ENCODE data around the gene RHOA. TPM values are rescaled to one million over a fixed set of nuclear protein-coding genes. Genes with fewer than 3 reads are reported as not detected.
A peak's percentile ranks its signal among the peaks of the same experiment; 100 is the strongest.

Gene RHOA
- total and polyA plus RNA-seq, 2 of the 13 experiments (the other 11 are each of a cell fraction or from before 2014, with no cell fraction given): 131 to 177 TPM

DNA sequence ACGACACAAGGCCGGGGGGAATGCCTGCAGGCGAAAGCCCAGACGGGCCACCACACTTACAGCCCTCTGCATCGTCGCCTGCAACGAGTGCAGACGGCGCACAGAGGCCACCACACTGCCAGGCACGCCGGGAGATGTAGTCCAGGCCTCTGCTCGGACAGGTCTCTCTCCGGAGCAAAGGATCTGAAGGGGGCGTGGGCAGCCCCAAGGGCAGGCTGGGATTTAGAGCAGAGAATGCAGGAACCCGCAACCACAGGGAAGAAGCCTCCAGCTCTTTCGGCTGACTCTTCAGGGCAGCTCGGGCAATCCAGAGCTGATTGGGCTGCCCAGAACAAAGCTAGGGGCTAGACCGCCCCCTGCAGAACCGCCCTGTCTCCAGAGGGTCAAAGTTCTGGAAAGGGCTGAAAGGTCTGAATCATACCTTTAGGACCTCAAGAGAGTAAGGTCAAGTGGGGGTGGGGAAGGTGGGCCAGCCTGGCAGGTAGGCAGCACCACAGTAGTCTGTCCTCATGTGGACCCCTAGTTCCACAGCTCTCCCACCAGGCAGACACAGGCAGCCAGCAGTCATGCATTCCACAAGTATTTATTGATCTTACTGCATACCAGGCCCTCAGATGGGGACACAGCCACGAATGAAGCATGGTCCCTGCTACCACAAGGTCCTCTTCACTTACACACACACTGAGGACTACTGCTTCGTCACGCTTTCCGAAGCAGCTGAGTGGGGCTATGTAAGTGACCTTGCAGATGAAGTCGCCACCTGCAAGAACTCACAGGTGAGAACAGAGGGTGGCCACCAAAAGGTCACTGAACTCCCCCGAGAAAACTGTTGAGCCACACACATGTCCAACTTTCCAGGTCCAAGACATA, 10.8 kb upstream of the RHOA start, which contains the start of gene AMT (continued):
- TF ChIP-seq, protein P1, sequence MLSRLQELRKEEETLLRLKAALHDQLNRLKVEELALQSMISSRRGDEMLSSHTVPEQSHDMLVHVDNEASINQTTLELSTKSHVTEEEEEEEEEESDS (CRISPR knock-in tag; IDR thresholded peaks at IDR 0.05; ENCODE audit: borderline replicate concordance): no peak
- TF ChIP-seq, protein P2, sequence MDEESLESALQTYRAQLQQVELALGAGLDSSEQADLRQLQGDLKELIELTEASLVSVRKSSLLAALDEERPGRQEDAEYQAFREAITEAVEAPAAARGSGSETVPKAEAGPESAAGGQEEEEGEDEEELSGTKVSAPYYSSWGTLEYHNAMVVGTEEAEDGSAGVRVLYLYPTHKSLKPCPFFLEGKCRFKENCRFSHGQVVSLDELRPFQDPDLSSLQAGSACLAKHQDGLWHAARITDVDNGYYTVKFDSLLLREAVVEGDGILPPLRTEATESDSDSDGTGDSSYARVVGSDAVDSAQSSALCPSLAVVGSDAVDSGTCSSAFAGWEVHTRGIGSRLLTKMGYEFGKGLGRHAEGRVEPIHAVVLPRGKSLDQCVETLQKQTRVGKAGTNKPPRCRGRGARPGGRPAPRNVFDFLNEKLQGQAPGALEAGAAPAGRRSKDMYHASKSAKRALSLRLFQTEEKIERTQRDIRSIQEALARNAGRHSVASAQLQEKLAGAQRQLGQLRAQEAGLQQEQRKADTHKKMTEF (CRISPR knock-in tag; IDR thresholded peaks at IDR 0.05): peak; percentile 29
- TF ChIP-seq MAFF (IDR thresholded peaks at IDR 0.05; ENCODE audit: low read depth, low read length) (no peak), RFX1 (IDR thresholded peaks at IDR 0.05) (no peak), ZFX (CRISPR knock-in tag; IDR thresholded peaks at IDR 0.05; ENCODE audit: low read depth) (peak; percentile 94), TSC22D2 (CRISPR knock-in tag; IDR thresholded peaks at IDR 0.05; ENCODE audit: borderline replicate concordance) (no peak), RFX5 (IDR thresholded peaks at IDR 0.05; ENCODE audit: low read depth, low read length) (no peak), KDM6A (CRISPR knock-in tag; IDR thresholded peaks at IDR 0.05; ENCODE audit: low read depth) (peak; percentile 15; the same call in 1 of the 2 replicates), KLF9 (CRISPR knock-in tag; IDR thresholded peaks at IDR 0.05; ENCODE audit: low read depth) (no peak), ZSCAN12 (CRISPR knock-in tag; IDR thresholded peaks at IDR 0.05) (no peak; the same call in 1 of the 2 replicates), POLR2AphosphoS2 (IDR thresholded peaks at IDR 0.05; ENCODE audit: low read depth, low read length) (no peak), TEAD2 (CRISPR knock-in tag; IDR thresholded peaks at IDR 0.05) (no peak), HOXD1 (CRISPR knock-in tag; IDR thresholded peaks at IDR 0.05) (no peak), ZNF652 (CRISPR knock-in tag; IDR thresholded peaks at IDR 0.05; ENCODE audit: borderline replicate concordance, low read depth) (no peak), MTF2 (CRISPR knock-in tag; IDR thresholded peaks at IDR 0.05; ENCODE audit: borderline replicate concordance) (no peak), HMGA1 (CRISPR knock-in tag; conservative IDR thresholded peaks at IDR 0.05) (no peak), HHEX (CRISPR knock-in tag; IDR thresholded peaks at IDR 0.05) (0 out of 2 replicates have a peak, but pooled peaks have one; percentile 8)
- TF ChIP-seq, protein P3, sequence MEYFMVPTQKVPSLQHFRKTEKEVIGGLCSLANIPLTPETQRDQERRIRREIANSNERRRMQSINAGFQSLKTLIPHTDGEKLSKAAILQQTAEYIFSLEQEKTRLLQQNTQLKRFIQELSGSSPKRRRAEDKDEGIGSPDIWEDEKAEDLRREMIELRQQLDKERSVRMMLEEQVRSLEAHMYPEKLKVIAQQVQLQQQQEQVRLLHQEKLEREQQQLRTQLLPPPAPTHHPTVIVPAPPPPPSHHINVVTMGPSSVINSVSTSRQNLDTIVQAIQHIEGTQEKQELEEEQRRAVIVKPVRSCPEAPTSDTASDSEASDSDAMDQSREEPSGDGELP (IDR thresholded peaks at IDR 0.05; ENCODE audit: borderline replicate concordance, low read depth): no peak
- TF ChIP-seq, protein P4, sequence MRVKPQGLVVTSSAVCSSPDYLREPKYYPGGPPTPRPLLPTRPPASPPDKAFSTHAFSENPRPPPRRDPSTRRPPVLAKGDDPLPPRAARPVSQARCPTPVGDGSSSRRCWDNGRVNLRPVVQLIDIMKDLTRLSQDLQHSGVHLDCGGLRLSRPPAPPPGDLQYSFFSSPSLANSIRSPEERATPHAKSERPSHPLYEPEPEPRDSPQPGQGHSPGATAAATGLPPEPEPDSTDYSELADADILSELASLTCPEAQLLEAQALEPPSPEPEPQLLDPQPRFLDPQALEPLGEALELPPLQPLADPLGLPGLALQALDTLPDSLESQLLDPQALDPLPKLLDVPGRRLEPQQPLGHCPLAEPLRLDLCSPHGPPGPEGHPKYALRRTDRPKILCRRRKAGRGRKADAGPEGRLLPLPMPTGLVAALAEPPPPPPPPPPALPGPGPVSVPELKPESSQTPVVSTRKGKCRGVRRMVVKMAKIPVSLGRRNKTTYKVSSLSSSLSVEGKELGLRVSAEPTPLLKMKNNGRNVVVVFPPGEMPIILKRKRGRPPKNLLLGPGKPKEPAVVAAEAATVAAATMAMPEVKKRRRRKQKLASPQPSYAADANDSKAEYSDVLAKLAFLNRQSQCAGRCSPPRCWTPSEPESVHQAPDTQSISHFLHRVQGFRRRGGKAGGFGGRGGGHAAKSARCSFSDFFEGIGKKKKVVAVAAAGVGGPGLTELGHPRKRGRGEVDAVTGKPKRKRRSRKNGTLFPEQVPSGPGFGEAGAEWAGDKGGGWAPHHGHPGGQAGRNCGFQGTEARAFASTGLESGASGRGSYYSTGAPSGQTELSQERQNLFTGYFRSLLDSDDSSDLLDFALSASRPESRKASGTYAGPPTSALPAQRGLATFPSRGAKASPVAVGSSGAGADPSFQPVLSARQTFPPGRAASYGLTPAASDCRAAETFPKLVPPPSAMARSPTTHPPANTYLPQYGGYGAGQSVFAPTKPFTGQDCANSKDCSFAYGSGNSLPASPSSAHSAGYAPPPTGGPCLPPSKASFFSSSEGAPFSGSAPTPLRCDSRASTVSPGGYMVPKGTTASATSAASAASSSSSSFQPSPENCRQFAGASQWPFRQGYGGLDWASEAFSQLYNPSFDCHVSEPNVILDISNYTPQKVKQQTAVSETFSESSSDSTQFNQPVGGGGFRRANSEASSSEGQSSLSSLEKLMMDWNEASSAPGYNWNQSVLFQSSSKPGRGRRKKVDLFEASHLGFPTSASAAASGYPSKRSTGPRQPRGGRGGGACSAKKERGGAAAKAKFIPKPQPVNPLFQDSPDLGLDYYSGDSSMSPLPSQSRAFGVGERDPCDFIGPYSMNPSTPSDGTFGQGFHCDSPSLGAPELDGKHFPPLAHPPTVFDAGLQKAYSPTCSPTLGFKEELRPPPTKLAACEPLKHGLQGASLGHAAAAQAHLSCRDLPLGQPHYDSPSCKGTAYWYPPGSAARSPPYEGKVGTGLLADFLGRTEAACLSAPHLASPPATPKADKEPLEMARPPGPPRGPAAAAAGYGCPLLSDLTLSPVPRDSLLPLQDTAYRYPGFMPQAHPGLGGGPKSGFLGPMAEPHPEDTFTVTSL (CRISPR knock-in tag; IDR thresholded peaks at IDR 0.05; ENCODE audit: borderline replicate concordance): no peak; the same call in 1 of the 2 replicates
- TF ChIP-seq, protein P5, sequence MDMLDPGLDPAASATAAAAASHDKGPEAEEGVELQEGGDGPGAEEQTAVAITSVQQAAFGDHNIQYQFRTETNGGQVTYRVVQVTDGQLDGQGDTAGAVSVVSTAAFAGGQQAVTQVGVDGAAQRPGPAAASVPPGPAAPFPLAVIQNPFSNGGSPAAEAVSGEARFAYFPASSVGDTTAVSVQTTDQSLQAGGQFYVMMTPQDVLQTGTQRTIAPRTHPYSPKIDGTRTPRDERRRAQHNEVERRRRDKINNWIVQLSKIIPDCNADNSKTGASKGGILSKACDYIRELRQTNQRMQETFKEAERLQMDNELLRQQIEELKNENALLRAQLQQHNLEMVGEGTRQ (IDR thresholded peaks at IDR 0.05; ENCODE audit: low read depth, low read length): no peak
- TF ChIP-seq, protein P5 (CRISPR knock-in tag; IDR thresholded peaks at IDR 0.05; ENCODE audit: borderline replicate concordance): no peak
